A673 (cell line): ENCODE data around the gene TMEM178A.

Source experiments
- CTCF ChIP-seq: fragments of 300-800, 200-600 bp; sonication (generic); conservative IDR thresholded peaks from 2 replicates; pipeline ENCODE4 v1.5.1; 2017; ENCODE audit warnings: low read depth, mild to moderate bottlenecking, antibody characterized with exemption, low read length, moderate library complexity, mixed read lengths
- EZH2 ChIP-seq: fragments of 200-600 bp; sonication (generic); IDR thresholded peaks from 2 replicates; pipeline ENCODE4 v1.6.1; 2017; ENCODE audit warnings: borderline replicate concordance, low read depth, mild to moderate bottlenecking, mixed read lengths, antibody characterized with exemption, low read length; ENCODE audit not compliant: poor library complexity, severe bottlenecking

GRCh38 chr2:39693245-39693644 lies 27.5 kb downstream of the TMEM178A start:
- TF ChIP-seq CTCF (no peak), EZH2 (no peak)
